ENCODE results near the gene RNF34.

Gene RNF34

GRCh38 chr12:121441555-121441954, 41.6 kb downstream of the RNF34 start:
- H3K4me1 Mint-ChIP-seq = peaks cover 10% of the 10 kb centered on the region
- DNase-seq (no peak), ATAC-seq (no peak)
- H3K27me3 Mint-ChIP-seq = no peaks in the 10 kb centered on the region
- H3K27ac Mint-ChIP-seq = no peak overlapping the region
- H3K36me3 Mint-ChIP-seq (ENCODE audit: low read depth) = peaks cover 36% of the 10 kb centered on the region
- peaks cover 5% of the 10 kb centered on the region for H3K9me3 Mint-ChIP-seq
- H3K4me3 Mint-ChIP-seq = no peak overlapping the region

- no peak overlapping the region for H3K4me3 Mint-ChIP-seq
- ATAC-seq (no peak), DNase-seq (no peak)
- no peaks in the 10 kb centered on the region for H3K9me3 Mint-ChIP-seq
- H3K27ac Mint-ChIP-seq = no peak overlapping the region
- peaks cover 32% of the 10 kb centered on the region for H3K36me3 Mint-ChIP-seq (ENCODE audit: low read depth)
- H3K4me1 Mint-ChIP-seq = peaks cover 11% of the 10 kb centered on the region
- no peaks in the 10 kb centered on the region for H3K27me3 Mint-ChIP-seq
Observed at GRCh38 chr12:121442028-121442948, 42.4 kb downstream of the RNF34 start.

- ATAC-seq = peak; percentile 73
- H3K9me3 Mint-ChIP-seq = no peaks in the 10 kb centered on the region
- no peak overlapping the region for H3K27ac Mint-ChIP-seq
Observed at GRCh38 chr12:121443193-121443870, 43.4 kb downstream of the RNF34 start.

GRCh38 chr12:121443911-121444841, 44.3 kb downstream of the RNF34 start:
- no peak overlapping the region for H3K4me3 Mint-ChIP-seq
- no peaks in the 10 kb centered on the region for H3K9me3 Mint-ChIP-seq
- DNase-seq = no peak
- H3K27me3 Mint-ChIP-seq = no peaks in the 10 kb centered on the region
- ATAC-seq = no peak
- peaks cover 11% of the 10 kb centered on the region for H3K4me1 Mint-ChIP-seq
- H3K36me3 Mint-ChIP-seq (ENCODE audit: low read depth) = peaks cover 22% of the 10 kb centered on the region
- no peak overlapping the region for H3K27ac Mint-ChIP-seq

More at GRCh38 chr12:121443193-121443870, 43.4 kb downstream of the RNF34 start:
- H3K4me3 Mint-ChIP-seq = no peak overlapping the region
- peak; percentile 78 for DNase-seq
- peaks cover 22% of the 10 kb centered on the region for H3K36me3 Mint-ChIP-seq (ENCODE audit: low read depth)
- peaks cover 11% of the 10 kb centered on the region for H3K4me1 Mint-ChIP-seq
- H3K27me3 Mint-ChIP-seq = no peaks in the 10 kb centered on the region

GRCh38 chr12:121444842-121445202, 44.9 kb downstream of the RNF34 start:
- Mint-ChIP-seq H3K27ac (peak overlapping the region; percentile 46), H3K27me3 (no peaks in the 10 kb centered on the region), H3K9me3 (no peaks in the 10 kb centered on the region), H3K4me1 (peaks cover 12% of the 10 kb centered on the region), H3K36me3 (ENCODE audit: low read depth) (peaks cover 18% of the 10 kb centered on the region), H3K4me3 (no peak overlapping the region)
- DNase-seq (no peak), ATAC-seq (no peak)

- Mint-ChIP-seq H3K36me3 (ENCODE audit: low read depth) (peaks cover 25% of the 10 kb centered on the region), H3K27me3 (no peaks in the 10 kb centered on the region), H3K4me3 (no peak overlapping the region), H3K4me1 (peaks cover 20% of the 10 kb centered on the region), H3K27ac (no peak overlapping the region), H3K9me3 (no peaks in the 10 kb centered on the region)
- no peak for DNase-seq
- ATAC-seq = no peak
Observed at GRCh38 chr12:121446750-121447149, 46.8 kb downstream of the RNF34 start.

- Mint-ChIP-seq H3K4me3 (no peak overlapping the region), H3K27ac (no peak overlapping the region), H3K4me1 (peaks cover 23% of the 10 kb centered on the region), H3K9me3 (no peaks in the 10 kb centered on the region), H3K27me3 (no peaks in the 10 kb centered on the region), H3K36me3 (ENCODE audit: low read depth) (peaks cover 26% of the 10 kb centered on the region)
- ATAC-seq (no peak), DNase-seq (no peak)
Observed at GRCh38 chr12:121448771-121449315, 48.9 kb downstream of the RNF34 start.

- H3K9me3 Mint-ChIP-seq = no peaks in the 10 kb centered on the region
- H3K27me3 Mint-ChIP-seq = no peaks in the 10 kb centered on the region
- H3K36me3 Mint-ChIP-seq (ENCODE audit: low read depth) = peaks cover 22% of the 10 kb centered on the region
- H3K4me1 Mint-ChIP-seq = peaks cover 31% of the 10 kb centered on the region
- H3K27ac Mint-ChIP-seq = peak overlapping the region; percentile 32
- no peak for DNase-seq
- peak; percentile 58 for ATAC-seq
- no peak overlapping the region for H3K4me3 Mint-ChIP-seq
Observed at GRCh38 chr12:121451961-121452339, 52.0 kb downstream of the RNF34 start.

- ATAC-seq (no peak), DNase-seq (no peak)
- Mint-ChIP-seq H3K4me1 (peaks cover 36% of the 10 kb centered on the region), H3K27me3 (no peaks in the 10 kb centered on the region), H3K4me3 (no peak overlapping the region), H3K9me3 (no peaks in the 10 kb centered on the region), H3K36me3 (ENCODE audit: low read depth) (peaks cover 21% of the 10 kb centered on the region), H3K27ac (no peak overlapping the region)
Observed at GRCh38 chr12:121452340-121452984, 52.5 kb downstream of the RNF34 start.

GRCh38 chr12:121452985-121453360, 53.1 kb downstream of the RNF34 start:
- Mint-ChIP-seq H3K9me3 (no peaks in the 10 kb centered on the region), H3K4me3 (no peak overlapping the region), H3K27me3 (no peaks in the 10 kb centered on the region), H3K36me3 (ENCODE audit: low read depth) (peaks cover 21% of the 10 kb centered on the region), H3K27ac (no peak overlapping the region), H3K4me1 (peaks cover 41% of the 10 kb centered on the region)
- ATAC-seq (no peak), DNase-seq (no peak)

- H3K36me3 Mint-ChIP-seq (ENCODE audit: low read depth) = peaks cover 18% of the 10 kb centered on the region
- ATAC-seq (no peak), DNase-seq (no peak)
- no peaks in the 10 kb centered on the region for H3K27me3 Mint-ChIP-seq
- no peaks in the 10 kb centered on the region for H3K9me3 Mint-ChIP-seq
- H3K4me3 Mint-ChIP-seq = no peak overlapping the region
- H3K27ac Mint-ChIP-seq = no peak overlapping the region
- peaks cover 41% of the 10 kb centered on the region for H3K4me1 Mint-ChIP-seq
Observed at GRCh38 chr12:121453629-121454028, 53.7 kb downstream of the RNF34 start.

GRCh38 chr12:121454921-121455320, 55.0 kb downstream of the RNF34 start:
- no peaks in the 10 kb centered on the region for H3K27me3 Mint-ChIP-seq
- ATAC-seq (no peak), DNase-seq (no peak)
- peaks cover 17% of the 10 kb centered on the region for H3K36me3 Mint-ChIP-seq (ENCODE audit: low read depth)
- no peaks in the 10 kb centered on the region for H3K9me3 Mint-ChIP-seq
- H3K4me1 Mint-ChIP-seq = peaks cover 50% of the 10 kb centered on the region
- H3K27ac Mint-ChIP-seq = no peak overlapping the region
- H3K4me3 Mint-ChIP-seq = no peak overlapping the region

- DNase-seq = no peak
- Mint-ChIP-seq H3K36me3 (ENCODE audit: low read depth) (peaks cover 12% of the 10 kb centered on the region), H3K9me3 (no peaks in the 10 kb centered on the region), H3K4me3 (no peak overlapping the region), H3K27me3 (no peaks in the 10 kb centered on the region), H3K27ac (no peak overlapping the region), H3K4me1 (peaks cover 60% of the 10 kb centered on the region)
- no peak for ATAC-seq
Observed at GRCh38 chr12:121455766-121456420, 56.0 kb downstream of the RNF34 start.

All from activated naive CD8-positive, alpha-beta T cell treated with anti-CD3 and anti-CD28 coated beads, Interleukin-2, amount 50 U/mL, for 24 hours (primary cell).